ENCODE measurements around the gene TBXAS1.

The TBXAS1 gene

DNA sequence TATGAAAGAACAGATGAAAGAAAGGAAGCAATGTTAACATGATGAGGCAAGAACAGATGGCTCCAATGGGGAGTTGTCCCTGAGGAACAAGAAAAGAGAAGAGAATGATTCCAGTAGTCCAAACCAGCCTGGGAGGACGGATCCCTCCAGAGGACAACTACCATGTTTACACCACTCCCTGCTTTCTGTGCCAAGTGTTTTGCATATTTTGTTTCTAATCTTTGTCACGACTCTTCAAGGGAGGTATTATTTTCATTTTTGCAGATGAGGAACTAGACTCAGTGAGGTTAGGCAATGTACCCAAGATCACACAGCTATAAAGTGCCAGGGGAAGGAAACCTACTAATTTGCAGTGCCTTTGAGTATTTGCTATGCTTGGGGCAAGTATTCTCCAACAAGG lies 117.5 kb downstream of the TBXAS1 start:
- Histone ChIP-seq H3F3A (ENCODE audit: insufficient read depth) (no peaks in the 10 kb centered on the region), H3K9ac (ENCODE audit: low read length) (no peak overlapping the region), H3K4me3 (ENCODE audit: insufficient read depth, low read length, poor library complexity, severe bottlenecking) (no peak overlapping the region), H2AFZ (ENCODE audit: low read depth, low read length, severe bottlenecking) (no peak overlapping the region), H3K27ac (ENCODE audit: low read depth, low read length) (no peak overlapping the region), H3K36me3 (ENCODE audit: low read length) (no peaks in the 10 kb centered on the region), H4K20me1 (ENCODE audit: low read depth, low read length) (no peaks in the 10 kb centered on the region), H3K27me3 (ENCODE audit: low read length) (no peaks in the 10 kb centered on the region), H3K9me2 (replicated peaks; ENCODE audit: insufficient read depth, low read length) (no peaks in the 10 kb centered on the region), H3K4me2 (ENCODE audit: low read depth, low read length, poor library complexity, severe bottlenecking) (no peak overlapping the region), H3K9me3 (ENCODE audit: insufficient read depth, low read length) (no peaks in the 10 kb centered on the region), H3K79me2 (ENCODE audit: insufficient read depth, low read length) (no peaks in the 10 kb centered on the region)
- no peak for TF ChIP-seq EZH2phosphoT487 (conservative IDR thresholded peaks at IDR 0.05; ENCODE audit: low read length)

DNA sequence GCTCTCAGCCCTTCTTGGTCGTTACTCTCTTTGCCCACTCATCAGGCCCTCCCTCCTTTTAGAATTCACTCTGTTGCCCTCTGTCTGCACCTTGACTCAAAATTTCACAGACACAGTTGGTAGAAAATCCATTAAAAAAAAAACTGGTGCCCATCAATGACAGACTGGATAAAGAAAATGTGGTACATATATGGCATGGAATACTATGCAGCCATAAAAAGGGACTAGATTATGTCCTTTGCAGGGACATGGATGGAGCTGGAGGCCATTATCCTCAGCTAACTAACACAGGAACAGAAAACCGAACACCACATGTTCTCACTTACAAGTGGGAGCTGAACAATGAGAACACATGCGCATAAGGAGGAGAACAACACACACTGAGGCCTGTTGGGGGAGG lies 118.0 kb downstream of the TBXAS1 start:
- no peak overlapping the region for H3K4me2 ChIP-seq (ENCODE audit: low read depth, low read length, poor library complexity, severe bottlenecking)
- H3K79me2 ChIP-seq (ENCODE audit: insufficient read depth, low read length): no peaks in the 10 kb centered on the region
- H3K9ac ChIP-seq (ENCODE audit: low read length): no peak overlapping the region
- TF ChIP-seq EZH2phosphoT487 (conservative IDR thresholded peaks at IDR 0.05; ENCODE audit: low read length): no peak
- TF ChIP-seq CTCF (IDR thresholded peaks at IDR 0.05; ENCODE audit: insufficient read depth, low read length, poor library complexity, severe bottlenecking): no peak
- no peaks in the 10 kb centered on the region for H3K36me3 ChIP-seq (ENCODE audit: low read length)
- H4K20me1 ChIP-seq (ENCODE audit: low read depth, low read length): no peaks in the 10 kb centered on the region
- no peaks in the 10 kb centered on the region for H3K9me2 ChIP-seq (replicated peaks; ENCODE audit: insufficient read depth, low read length)
- H3K27me3 ChIP-seq (ENCODE audit: low read length): no peaks in the 10 kb centered on the region
- H3K4me3 ChIP-seq (ENCODE audit: insufficient read depth, low read length, poor library complexity, severe bottlenecking): no peak overlapping the region
- no peak overlapping the region for H2AFZ ChIP-seq (ENCODE audit: low read depth, low read length, severe bottlenecking)
- no peaks in the 10 kb centered on the region for H3F3A ChIP-seq (ENCODE audit: insufficient read depth)
- no peaks in the 10 kb centered on the region for H3K9me3 ChIP-seq (ENCODE audit: insufficient read depth, low read length)
- H3K27ac ChIP-seq (ENCODE audit: low read depth, low read length): no peak overlapping the region

DNA sequence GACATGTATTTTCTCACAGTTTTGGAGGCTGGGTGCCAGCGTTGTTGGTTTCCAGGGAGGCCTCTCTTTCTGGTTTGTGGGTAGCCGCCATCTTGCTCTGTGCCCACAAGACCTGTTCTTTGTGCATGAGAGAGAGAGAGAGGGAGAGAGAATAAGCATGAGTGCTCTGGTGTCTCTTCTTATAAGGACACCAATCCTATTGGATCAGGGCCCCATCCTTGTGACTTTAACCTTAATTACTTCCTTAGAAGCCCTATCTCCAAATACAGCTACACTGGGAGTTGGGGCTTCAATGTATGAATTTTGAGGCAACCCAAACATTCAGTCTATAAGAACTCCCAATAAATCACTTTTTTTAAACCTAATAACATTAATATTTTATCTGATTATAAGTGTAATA lies 119.1 kb downstream of the TBXAS1 start:
- no peak overlapping the region for H3K4me3 ChIP-seq (ENCODE audit: insufficient read depth, low read length, poor library complexity, severe bottlenecking)
- no peaks in the 10 kb centered on the region for H3K9me3 ChIP-seq (ENCODE audit: insufficient read depth, low read length)
- no peak overlapping the region for H3K27ac ChIP-seq (ENCODE audit: low read depth, low read length)
- no peak overlapping the region for H2AFZ ChIP-seq (ENCODE audit: low read depth, low read length, severe bottlenecking)
- no peaks in the 10 kb centered on the region for H3F3A ChIP-seq (ENCODE audit: insufficient read depth)
- H4K20me1 ChIP-seq (ENCODE audit: low read depth, low read length): no peaks in the 10 kb centered on the region
- no peaks in the 10 kb centered on the region for H3K79me2 ChIP-seq (ENCODE audit: insufficient read depth, low read length)
- TF ChIP-seq CTCF (IDR thresholded peaks at IDR 0.05; ENCODE audit: insufficient read depth, low read length, poor library complexity, severe bottlenecking) (no peak), EZH2phosphoT487 (conservative IDR thresholded peaks at IDR 0.05; ENCODE audit: low read length) (no peak)
- no peak overlapping the region for H3K4me2 ChIP-seq (ENCODE audit: low read depth, low read length, poor library complexity, severe bottlenecking)
- H3K9ac ChIP-seq (ENCODE audit: low read length): no peak overlapping the region
- H3K36me3 ChIP-seq (ENCODE audit: low read length): no peaks in the 10 kb centered on the region
- no peaks in the 10 kb centered on the region for H3K27me3 ChIP-seq (ENCODE audit: low read length)
- H3K9me2 ChIP-seq (replicated peaks; ENCODE audit: insufficient read depth, low read length): no peaks in the 10 kb centered on the region

- Histone ChIP-seq H3K27me3 (ENCODE audit: low read length) (no peaks in the 10 kb centered on the region), H3K9ac (ENCODE audit: low read length) (no peak overlapping the region), H3K9me3 (ENCODE audit: insufficient read depth, low read length) (no peaks in the 10 kb centered on the region), H3K79me2 (ENCODE audit: insufficient read depth, low read length) (no peaks in the 10 kb centered on the region), H3K9me2 (replicated peaks; ENCODE audit: insufficient read depth, low read length) (no peaks in the 10 kb centered on the region), H3K36me3 (ENCODE audit: low read length) (no peaks in the 10 kb centered on the region), H3F3A (ENCODE audit: insufficient read depth) (no peaks in the 10 kb centered on the region), H2AFZ (ENCODE audit: low read depth, low read length, severe bottlenecking) (no peak overlapping the region), H4K20me1 (ENCODE audit: low read depth, low read length) (no peaks in the 10 kb centered on the region), H3K4me3 (ENCODE audit: insufficient read depth, low read length, poor library complexity, severe bottlenecking) (no peak overlapping the region), H3K27ac (ENCODE audit: low read depth, low read length) (no peak overlapping the region), H3K4me2 (ENCODE audit: low read depth, low read length, poor library complexity, severe bottlenecking) (no peak overlapping the region)
- TF ChIP-seq EZH2phosphoT487 (conservative IDR thresholded peaks at IDR 0.05; ENCODE audit: low read length): no peak
- no peak for TF ChIP-seq CTCF (IDR thresholded peaks at IDR 0.05; ENCODE audit: insufficient read depth, low read length, poor library complexity, severe bottlenecking)
These were observed 119.7 kb downstream of the TBXAS1 start for GRCh38 chr7:139948587-139949335.
